GM12878 (cell line): ENCODE results near the gene SRXN1.

ENCODE experiments used
- POLR2A ChIP-seq: IDR thresholded peaks from 2 replicates; pipeline ENCODE4 v1.6.1; 2011; ENCODE audit warnings: low read depth, mild to moderate bottlenecking, low read length
- SREBF2 ChIP-seq: IDR thresholded peaks from 2 replicates; pipeline ENCODE4 v1.6.1; 2012; ENCODE audit warnings: mild to moderate bottlenecking, low read length
- TF ChIP-seq, protein P1 (sequence below), 3 experiments: IDR thresholded peaks in 2 of 3; conservative IDR thresholded peaks in 1 of 3; 2 replicates each; pipeline ENCODE4 v1.5.1; 2011; ENCODE audit warnings: low read depth in 3 of 3, low read length in 3 of 3, mild to moderate bottlenecking in 3 of 3, control low read depth in 2 of 3, moderate library complexity in 2 of 3, inconsistent platforms in 1 of 3, mixed read lengths in 1 of 3; ENCODE audit not compliant: control insufficient read depth in 2 of 3, insufficient read depth in 1 of 3; ENCODE audit errors: extremely low read depth in 1 of 3
- TF ChIP-seq, protein P2 (sequence below): IDR thresholded peaks from 2 replicates; pipeline ENCODE4 v1.6.1; 2012; ENCODE audit warnings: mild to moderate bottlenecking, low read depth, low read length
- TF ChIP-seq, protein P3 (sequence below): IDR thresholded peaks from 2 replicates; pipeline ENCODE4 v1.6.1; 2012; ENCODE audit warnings: low read depth, low read length, improper control_type of control experiment

DNA sequence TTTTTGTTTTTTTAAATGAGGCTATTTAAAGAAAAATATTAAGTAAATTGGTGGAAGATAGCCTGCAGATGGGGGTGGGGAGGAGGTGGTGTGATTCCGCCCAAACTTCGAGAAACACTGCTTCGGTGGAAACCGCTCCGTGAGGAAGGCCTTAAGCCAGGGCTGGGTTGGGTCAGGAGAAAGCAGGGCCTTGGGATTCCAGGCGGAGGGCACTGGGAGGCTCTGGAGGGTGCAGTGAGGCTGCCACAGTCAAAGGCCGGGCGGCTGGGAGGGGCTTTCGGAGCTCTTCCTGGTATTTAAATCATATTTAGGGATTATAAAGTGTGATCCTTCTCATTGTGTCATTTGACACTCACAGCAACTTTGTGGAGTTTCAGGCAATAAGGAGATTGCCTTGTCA, 44.8 kb upstream of the SRXN1 start:
- TF ChIP-seq POLR2A (no peak), SREBF2 (no peak)
- TF ChIP-seq, protein P1, sequence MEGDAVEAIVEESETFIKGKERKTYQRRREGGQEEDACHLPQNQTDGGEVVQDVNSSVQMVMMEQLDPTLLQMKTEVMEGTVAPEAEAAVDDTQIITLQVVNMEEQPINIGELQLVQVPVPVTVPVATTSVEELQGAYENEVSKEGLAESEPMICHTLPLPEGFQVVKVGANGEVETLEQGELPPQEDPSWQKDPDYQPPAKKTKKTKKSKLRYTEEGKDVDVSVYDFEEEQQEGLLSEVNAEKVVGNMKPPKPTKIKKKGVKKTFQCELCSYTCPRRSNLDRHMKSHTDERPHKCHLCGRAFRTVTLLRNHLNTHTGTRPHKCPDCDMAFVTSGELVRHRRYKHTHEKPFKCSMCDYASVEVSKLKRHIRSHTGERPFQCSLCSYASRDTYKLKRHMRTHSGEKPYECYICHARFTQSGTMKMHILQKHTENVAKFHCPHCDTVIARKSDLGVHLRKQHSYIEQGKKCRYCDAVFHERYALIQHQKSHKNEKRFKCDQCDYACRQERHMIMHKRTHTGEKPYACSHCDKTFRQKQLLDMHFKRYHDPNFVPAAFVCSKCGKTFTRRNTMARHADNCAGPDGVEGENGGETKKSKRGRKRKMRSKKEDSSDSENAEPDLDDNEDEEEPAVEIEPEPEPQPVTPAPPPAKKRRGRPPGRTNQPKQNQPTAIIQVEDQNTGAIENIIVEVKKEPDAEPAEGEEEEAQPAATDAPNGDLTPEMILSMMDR (IDR thresholded peaks at IDR 0.05 in 2 of 3, conservative IDR thresholded peaks at IDR 0.05 in 1 of 3; ENCODE audit: control insufficient read depth in 2 of 3, extremely low read depth in 1 of 3, insufficient read depth in 1 of 3, low read depth in 3 of 3, low read length in 3 of 3): no peak
- TF ChIP-seq, protein P2, sequence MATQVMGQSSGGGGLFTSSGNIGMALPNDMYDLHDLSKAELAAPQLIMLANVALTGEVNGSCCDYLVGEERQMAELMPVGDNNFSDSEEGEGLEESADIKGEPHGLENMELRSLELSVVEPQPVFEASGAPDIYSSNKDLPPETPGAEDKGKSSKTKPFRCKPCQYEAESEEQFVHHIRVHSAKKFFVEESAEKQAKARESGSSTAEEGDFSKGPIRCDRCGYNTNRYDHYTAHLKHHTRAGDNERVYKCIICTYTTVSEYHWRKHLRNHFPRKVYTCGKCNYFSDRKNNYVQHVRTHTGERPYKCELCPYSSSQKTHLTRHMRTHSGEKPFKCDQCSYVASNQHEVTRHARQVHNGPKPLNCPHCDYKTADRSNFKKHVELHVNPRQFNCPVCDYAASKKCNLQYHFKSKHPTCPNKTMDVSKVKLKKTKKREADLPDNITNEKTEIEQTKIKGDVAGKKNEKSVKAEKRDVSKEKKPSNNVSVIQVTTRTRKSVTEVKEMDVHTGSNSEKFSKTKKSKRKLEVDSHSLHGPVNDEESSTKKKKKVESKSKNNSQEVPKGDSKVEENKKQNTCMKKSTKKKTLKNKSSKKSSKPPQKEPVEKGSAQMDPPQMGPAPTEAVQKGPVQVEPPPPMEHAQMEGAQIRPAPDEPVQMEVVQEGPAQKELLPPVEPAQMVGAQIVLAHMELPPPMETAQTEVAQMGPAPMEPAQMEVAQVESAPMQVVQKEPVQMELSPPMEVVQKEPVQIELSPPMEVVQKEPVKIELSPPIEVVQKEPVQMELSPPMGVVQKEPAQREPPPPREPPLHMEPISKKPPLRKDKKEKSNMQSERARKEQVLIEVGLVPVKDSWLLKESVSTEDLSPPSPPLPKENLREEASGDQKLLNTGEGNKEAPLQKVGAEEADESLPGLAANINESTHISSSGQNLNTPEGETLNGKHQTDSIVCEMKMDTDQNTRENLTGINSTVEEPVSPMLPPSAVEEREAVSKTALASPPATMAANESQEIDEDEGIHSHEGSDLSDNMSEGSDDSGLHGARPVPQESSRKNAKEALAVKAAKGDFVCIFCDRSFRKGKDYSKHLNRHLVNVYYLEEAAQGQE: no peak
- TF ChIP-seq, protein P3, sequence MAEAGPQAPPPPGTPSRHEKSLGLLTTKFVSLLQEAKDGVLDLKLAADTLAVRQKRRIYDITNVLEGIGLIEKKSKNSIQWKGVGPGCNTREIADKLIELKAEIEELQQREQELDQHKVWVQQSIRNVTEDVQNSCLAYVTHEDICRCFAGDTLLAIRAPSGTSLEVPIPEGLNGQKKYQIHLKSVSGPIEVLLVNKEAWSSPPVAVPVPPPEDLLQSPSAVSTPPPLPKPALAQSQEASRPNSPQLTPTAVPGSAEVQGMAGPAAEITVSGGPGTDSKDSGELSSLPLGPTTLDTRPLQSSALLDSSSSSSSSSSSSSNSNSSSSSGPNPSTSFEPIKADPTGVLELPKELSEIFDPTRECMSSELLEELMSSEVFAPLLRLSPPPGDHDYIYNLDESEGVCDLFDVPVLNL: no peak
